Activated T-helper 1 cell treated with Interleukin-2 at 50 U/mL for 16 hours (primary cell): ENCODE data around the gene NUP210L.
"Not testable (repeated sequence)": the region's sequence is repeated elsewhere in the genome, so short reads cannot be mapped to it uniquely, and the experiment has no call there.

ENCODE experiments used
- DNase-seq: peaks from one replicate; pipeline ENCODE4 v3.0.0-alpha.2; 2020; ENCODE audit warnings: low read depth

NUP210L gene

DNA sequence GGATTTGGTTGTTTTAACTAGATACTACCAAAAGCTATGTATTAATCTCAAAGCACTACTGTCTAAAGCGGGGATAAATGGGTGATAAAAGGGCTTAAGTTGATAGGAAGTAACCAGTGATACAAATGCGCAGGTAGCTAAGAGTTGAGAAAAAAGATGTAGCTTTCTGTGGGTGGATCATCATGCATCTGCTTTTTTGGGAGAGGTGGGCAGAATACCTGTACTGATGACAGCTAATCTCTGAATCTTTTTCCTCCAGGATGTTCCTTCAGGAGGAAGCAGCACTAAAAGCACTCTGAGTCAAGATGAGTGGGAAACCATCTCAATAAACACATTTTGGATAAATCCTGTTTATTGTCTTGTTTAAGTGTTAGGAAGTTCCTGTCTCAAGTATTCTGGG, 163.1 kb downstream of the NUP210L start:
- DNase-seq = no peak

DNA sequence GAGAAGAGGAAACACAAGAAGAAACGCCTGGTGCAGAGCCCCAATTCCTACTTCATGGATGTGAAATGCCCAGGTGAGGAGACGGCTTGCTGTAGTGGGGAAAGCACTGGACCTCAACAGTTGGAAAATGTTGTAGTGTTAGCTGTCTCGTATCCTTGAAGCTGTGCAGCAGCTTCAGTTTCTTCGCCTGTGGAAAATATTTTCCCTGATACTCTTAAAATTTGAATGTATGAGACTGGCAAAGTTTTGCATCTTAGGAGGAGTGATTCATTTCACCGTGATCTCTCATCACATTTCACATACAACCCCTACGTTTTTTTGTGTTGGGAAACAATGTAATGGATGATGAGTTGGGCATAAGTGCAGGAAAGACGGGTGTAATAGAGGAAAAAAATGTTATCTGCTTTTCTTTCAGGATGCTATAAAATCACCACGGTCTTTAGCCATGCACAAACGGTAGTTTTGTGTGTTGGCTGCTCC, 163.7 kb downstream of the NUP210L start:
- no peak for DNase-seq

DNA sequence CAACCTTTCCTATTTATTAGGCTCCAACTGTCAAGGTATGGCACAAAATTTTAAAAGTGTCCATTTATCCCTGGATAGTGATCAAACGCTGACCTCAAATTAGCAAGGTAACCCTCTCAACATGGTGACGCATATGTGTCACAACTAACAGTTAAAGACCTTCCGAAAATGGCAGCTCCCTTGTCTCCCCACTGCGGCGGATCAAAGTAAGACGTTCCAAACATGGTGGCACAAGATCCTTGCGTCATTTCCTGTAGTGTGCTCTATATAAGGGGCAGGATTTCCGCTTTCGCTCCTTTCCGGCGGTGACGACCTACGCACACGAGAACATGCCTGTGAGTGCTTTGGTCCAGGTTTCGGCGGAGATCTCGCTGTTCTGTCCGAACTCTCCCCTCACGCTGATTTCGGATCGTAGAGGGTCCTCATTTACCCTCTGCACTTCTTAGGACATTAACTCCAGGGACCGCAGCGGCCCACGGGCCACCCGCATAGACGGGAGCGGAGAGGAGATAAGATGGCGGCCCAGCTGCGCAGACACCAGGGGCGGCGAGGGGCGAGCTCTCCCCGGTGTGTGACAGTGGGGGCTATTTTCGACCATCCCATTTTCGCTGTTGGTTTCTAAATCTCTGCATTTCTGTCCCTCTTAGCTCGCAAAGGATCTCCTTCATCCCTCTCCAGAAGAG, 164.3 kb downstream of the NUP210L start, which contains the start of gene RPS27:
TSS of gene RPS27 (plus strand) at position 295 of the 683 bp plus-strand sequence. CDS start at position 330, 35 bp downstream.
- peak; percentile 75 for DNase-seq

DNA sequence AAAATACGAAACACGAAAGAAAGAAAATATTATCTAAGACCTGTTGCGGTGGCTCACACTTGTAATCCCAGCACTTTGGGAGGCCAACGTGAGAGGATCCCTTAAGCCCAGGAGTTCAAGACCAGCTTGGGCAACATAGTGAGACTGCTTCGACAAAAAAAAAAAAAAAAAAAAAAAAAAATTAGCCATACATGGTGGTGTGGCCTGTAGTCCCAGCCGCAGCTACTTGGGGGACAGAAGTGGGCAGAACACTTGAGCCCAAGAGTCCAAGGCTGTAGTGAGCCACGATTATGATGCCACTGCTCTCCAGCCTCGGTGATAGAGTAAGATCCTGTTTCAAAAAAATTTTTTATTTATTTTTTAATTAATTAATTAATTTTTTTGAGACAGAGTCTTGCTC, 167.3 kb downstream of the NUP210L start:
- no peak for DNase-seq

- no peak for DNase-seq
Measured at GRCh38 chr1:153985941-153986761, 168.7 kb downstream of the NUP210L start, which contains the start of gene RAB13. TSS of gene RAB13 (minus strand) at chr1:153986339. CDS start at chr1:153986236, 103 bp downstream.

DNA sequence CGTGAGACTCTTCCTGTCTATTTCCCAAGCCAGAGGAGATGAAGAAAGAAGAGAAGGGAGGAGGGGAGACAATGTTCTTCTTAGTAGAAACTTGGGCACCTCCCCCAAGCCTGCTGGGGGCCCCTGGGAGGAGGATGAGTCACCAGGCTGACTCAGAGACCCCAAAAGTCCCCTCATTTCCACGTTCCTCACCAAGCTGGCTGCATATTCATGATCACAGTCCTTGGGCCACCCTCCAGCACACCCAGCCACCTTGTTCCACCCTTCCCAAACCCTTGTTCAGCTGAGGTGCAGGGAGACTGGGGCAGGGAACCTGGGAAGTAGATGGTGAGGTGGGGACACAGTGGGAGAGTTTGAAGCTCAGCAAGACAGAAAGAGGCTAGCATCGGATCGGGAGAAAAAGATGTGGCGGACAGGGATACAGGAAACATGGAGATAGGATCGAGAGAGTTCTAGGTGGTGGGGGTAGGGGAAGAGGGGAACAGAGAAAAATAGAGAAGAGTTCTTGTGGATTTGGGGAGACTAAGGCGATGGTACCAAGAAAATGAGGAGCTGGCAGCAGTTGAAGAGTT, 169.4 kb downstream of the NUP210L start:
- DNase-seq = no peak

GRCh38 chr1:153984123-153984894, 170.6 kb downstream of the NUP210L start:
- DNase-seq = no peak

DNA sequence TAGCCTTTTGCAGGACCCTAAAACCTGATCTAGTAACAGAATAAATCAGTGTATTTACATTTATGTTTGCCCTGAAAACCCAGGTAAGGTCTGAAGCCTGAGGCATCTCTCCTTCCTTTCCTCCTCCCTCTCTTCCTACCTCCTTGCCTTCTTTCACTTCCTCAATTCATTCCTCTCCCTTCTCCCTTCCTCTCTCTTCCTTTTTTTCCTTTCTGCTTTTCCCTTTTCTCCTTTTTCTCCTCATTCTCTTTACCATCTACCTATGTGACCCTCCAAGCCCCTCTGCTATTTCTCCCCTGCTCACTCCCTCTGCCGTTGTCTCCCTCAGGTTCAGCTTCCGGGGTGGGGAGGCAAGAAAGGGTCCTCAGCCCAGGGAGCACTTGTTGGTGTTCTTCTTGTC, 173.1 kb downstream of the NUP210L start:
- DNase-seq = not testable (repeated sequence)

GRCh38 chr1:153979091-153979490, 175.8 kb downstream of the NUP210L start:
- DNase-seq = not testable (repeated sequence)

- DNase-seq = no peak
Measured at GRCh38 chr1:153978274-153978909, 176.5 kb downstream of the NUP210L start.

GRCh38 chr1:153977250-153978240, 177.3 kb downstream of the NUP210L start, which contains the start of gene JTB:
TSS of gene JTB (minus strand) at chr1:153977674. CDS start at chr1:153977252, 422 bp downstream.
- DNase-seq = peak; percentile 73

GRCh38 chr1:153976819-153977249, 178.0 kb downstream of the NUP210L start:
- no peak for DNase-seq

DNA sequence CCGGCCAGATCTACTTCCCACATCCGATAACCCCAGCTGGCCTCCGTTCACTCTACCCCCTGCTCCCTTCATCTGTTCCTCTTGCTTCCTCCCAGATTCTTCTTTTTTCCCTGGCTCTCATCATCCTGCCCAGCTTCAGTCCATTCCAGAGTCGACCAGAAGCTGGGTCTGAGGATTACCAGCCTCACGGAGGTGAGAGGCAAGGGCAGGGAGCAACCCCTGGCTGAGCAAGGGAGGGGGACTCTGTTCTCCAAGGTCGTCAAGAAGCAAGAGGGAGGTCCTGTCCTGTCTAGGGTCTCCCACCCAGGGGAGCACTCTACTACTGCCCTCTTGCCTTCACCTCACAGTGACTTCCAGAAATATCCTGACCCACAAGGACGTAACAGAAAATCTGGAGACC, 181.3 kb downstream of the NUP210L start:
- DNase-seq = no peak

- DNase-seq = no peak
Measured at GRCh38 chr1:153973071-153973470, 181.8 kb downstream of the NUP210L start.

GRCh38 chr1:153970346-153970745, 184.5 kb downstream of the NUP210L start:
- no peak for DNase-seq

GRCh38 chr1:153968972-153969371, 185.9 kb downstream of the NUP210L start:
- DNase-seq = no peak

GRCh38 chr1:153968408-153968807, 186.5 kb downstream of the NUP210L start:
- DNase-seq = no peak

GRCh38 chr1:153968000-153968363, 186.9 kb downstream of the NUP210L start:
- DNase-seq = no peak

- DNase-seq = peak; percentile 76
Measured at GRCh38 chr1:153967107-153967999, 187.5 kb downstream of the NUP210L start, which contains the start of gene CREB3L4. TSS of gene CREB3L4 (plus strand) at chr1:153967902. CDS start at chr1:153968526, 624 bp downstream.
